Measurements from ENCODE around the gene SYT6. TPM values are rescaled to one million over a fixed set of nuclear protein-coding genes. Genes with fewer than 3 reads are reported as not detected.

SYT6 gene
- total and polyA plus RNA-seq, 2 donors (not counting 1 experiment from before 2014, with no cell fraction given) = not detected

DNA sequence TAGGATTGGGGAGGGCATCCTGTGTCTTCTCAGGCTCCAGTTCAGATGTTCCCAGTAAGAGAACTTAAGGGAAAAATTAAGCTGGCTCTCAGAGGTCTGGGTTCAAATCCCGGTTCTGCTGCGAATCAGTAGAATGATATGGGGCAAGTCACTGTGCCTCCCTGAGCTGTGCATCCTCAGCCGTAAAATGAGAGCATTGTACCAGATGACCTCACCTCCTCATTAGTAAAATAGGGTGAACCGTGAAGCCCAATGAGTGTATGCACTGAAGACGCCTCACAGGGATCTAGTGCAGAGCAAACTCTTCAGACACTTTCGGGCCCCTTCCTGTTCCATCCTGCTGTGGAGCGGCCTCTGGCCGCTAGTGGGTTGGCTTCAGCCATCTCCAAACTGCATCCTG, 36.0 kb downstream of the SYT6 start:
- Histone ChIP-seq H3K4me3 (replicated peaks in 1 of 4; ENCODE audit: control extremely low read depth in 1 of 4, insufficient read depth in 1 of 4, low read depth in 3 of 4, low read length in 4 of 4) (no peak overlapping the region), H3K9me3 (ENCODE audit: control insufficient read depth, insufficient read depth, low read depth, low read length) (no peaks in the 10 kb centered on the region), H3K36me3 (ENCODE audit: control insufficient read depth, insufficient read depth, low read length) (no peaks in the 10 kb centered on the region), H2AFZ (ENCODE audit: low read length) (no peak overlapping the region), H4K20me1 (ENCODE audit: control insufficient read depth, extremely low read depth, insufficient read depth, low read length) (no peaks in the 10 kb centered on the region), H3K79me2 (ENCODE audit: control insufficient read depth, insufficient read depth, low read length) (no peaks in the 10 kb centered on the region), H3K27me3 (ENCODE audit: control insufficient read depth, insufficient read depth, low read length) (peaks cover 4% of the 10 kb centered on the region), H3K4me2 (ENCODE audit: extremely low read depth, insufficient read depth, low read length) (no peak overlapping the region), H3K27ac (ENCODE audit: insufficient read depth, low read length) (no peak overlapping the region), H3K9ac (ENCODE audit: insufficient read depth, low read length) (no peak overlapping the region), H3K4me1 (ENCODE audit: control insufficient read depth, extremely low read depth, insufficient read depth, low read length) (no peaks in the 10 kb centered on the region)
- no peak for TF ChIP-seq CTCF (conservative IDR thresholded peaks at IDR 0.05 in 1 of 2, IDR thresholded peaks at IDR 0.05 in 1 of 2; ENCODE audit: low read depth in 1 of 2, low read length in 2 of 2)
- no peak for TF ChIP-seq EZH2 (IDR thresholded peaks at IDR 0.05; ENCODE audit: low read length, missing control alignments)
- no peak for DNase-seq (ENCODE audit: low read depth in 2 of 2)

GRCh38 chr1:114116086-114116485, 37.6 kb downstream of the SYT6 start:
- Histone ChIP-seq H3K9ac (ENCODE audit: insufficient read depth, low read length) (no peak overlapping the region), H3K4me1 (ENCODE audit: control insufficient read depth, extremely low read depth, insufficient read depth, low read length) (no peaks in the 10 kb centered on the region), H3K27me3 (ENCODE audit: control insufficient read depth, insufficient read depth, low read length) (peaks cover 7% of the 10 kb centered on the region), H4K20me1 (ENCODE audit: control insufficient read depth, extremely low read depth, insufficient read depth, low read length) (no peaks in the 10 kb centered on the region), H3K27ac (ENCODE audit: insufficient read depth, low read length) (no peak overlapping the region), H3K4me2 (ENCODE audit: extremely low read depth, insufficient read depth, low read length) (no peak overlapping the region), H3K79me2 (ENCODE audit: control insufficient read depth, insufficient read depth, low read length) (no peaks in the 10 kb centered on the region), H3K36me3 (ENCODE audit: control insufficient read depth, insufficient read depth, low read length) (no peaks in the 10 kb centered on the region), H2AFZ (ENCODE audit: low read length) (no peak overlapping the region), H3K9me3 (ENCODE audit: control insufficient read depth, insufficient read depth, low read depth, low read length) (no peaks in the 10 kb centered on the region), H3K4me3 (replicated peaks in 1 of 4; ENCODE audit: control extremely low read depth in 1 of 4, insufficient read depth in 1 of 4, low read depth in 3 of 4, low read length in 4 of 4) (no peak overlapping the region)
- no peak for DNase-seq (ENCODE audit: low read depth in 2 of 2)
- no peak for TF ChIP-seq EZH2 (IDR thresholded peaks at IDR 0.05; ENCODE audit: low read length, missing control alignments)
- TF ChIP-seq CTCF (conservative IDR thresholded peaks at IDR 0.05 in 1 of 2, IDR thresholded peaks at IDR 0.05 in 1 of 2; ENCODE audit: low read depth in 1 of 2, low read length in 2 of 2) = no peak

- Histone ChIP-seq H2AFZ (ENCODE audit: low read length) (no peak overlapping the region), H3K9ac (ENCODE audit: insufficient read depth, low read length) (no peak overlapping the region), H3K4me3 (replicated peaks in 1 of 4; ENCODE audit: control extremely low read depth in 1 of 4, insufficient read depth in 1 of 4, low read depth in 3 of 4, low read length in 4 of 4) (no peak overlapping the region), H3K4me2 (ENCODE audit: extremely low read depth, insufficient read depth, low read length) (no peak overlapping the region), H3K27ac (ENCODE audit: insufficient read depth, low read length) (no peak overlapping the region), H3K36me3 (ENCODE audit: control insufficient read depth, insufficient read depth, low read length) (no peaks in the 10 kb centered on the region), H3K9me3 (ENCODE audit: control insufficient read depth, insufficient read depth, low read depth, low read length) (no peaks in the 10 kb centered on the region), H3K79me2 (ENCODE audit: control insufficient read depth, insufficient read depth, low read length) (no peaks in the 10 kb centered on the region), H3K27me3 (ENCODE audit: control insufficient read depth, insufficient read depth, low read length) (peaks cover 6% of the 10 kb centered on the region), H4K20me1 (ENCODE audit: control insufficient read depth, extremely low read depth, insufficient read depth, low read length) (no peaks in the 10 kb centered on the region), H3K4me1 (ENCODE audit: control insufficient read depth, extremely low read depth, insufficient read depth, low read length) (no peaks in the 10 kb centered on the region)
- DNase-seq (ENCODE audit: low read depth in 2 of 2) = peak in 1 of 2 donors; percentile 41
- TF ChIP-seq EZH2 (IDR thresholded peaks at IDR 0.05; ENCODE audit: low read length, missing control alignments) (no peak), CTCF (conservative IDR thresholded peaks at IDR 0.05 in 1 of 2, IDR thresholded peaks at IDR 0.05 in 1 of 2; ENCODE audit: low read depth in 1 of 2, low read length in 2 of 2) (no peak)
Measured at GRCh38 chr1:114114185-114115094, 39.2 kb downstream of the SYT6 start.
